ENCODE data around the gene MOV10L1. TPM values are rescaled to one million over a fixed set of nuclear protein-coding genes. Genes with fewer than 3 reads are reported as not detected.
A peak's percentile ranks its signal among the peaks of the same experiment; 100 is the strongest.

MOV10L1 gene
- total and polyA plus RNA-seq, 9 of the 15 experiments (the other 6 are each of a cell fraction or from before 2014, with no cell fraction given): 0.06 to 0.43 (median 0.15) TPM

- TF ChIP-seq CEBPB (tag; IDR thresholded peaks at IDR 0.05): no peak
- no peak for TF ChIP-seq ZFP36 (IDR thresholded peaks at IDR 0.05; ENCODE audit: low read depth, low read length, partially characterized antibody)
- no peak for TF ChIP-seq ZNF23 (CRISPR knock-in tag; IDR thresholded peaks at IDR 0.05)
- no peak for TF ChIP-seq NUFIP1 (IDR thresholded peaks at IDR 0.05; ENCODE audit: partially characterized antibody)
- no peak for TF ChIP-seq ZNF75A (CRISPR knock-in tag; IDR thresholded peaks at IDR 0.05)
- TF ChIP-seq RBM14 (IDR thresholded peaks at IDR 0.05; ENCODE audit: borderline replicate concordance, insufficient read depth, low read depth, low read length): no peak
- no peak for TF ChIP-seq ZBTB26 (CRISPR knock-in tag; IDR thresholded peaks at IDR 0.05)
- no peak for TF ChIP-seq ZBTB12 (CRISPR knock-in tag; IDR thresholded peaks at IDR 0.05)
- no peak for TF ChIP-seq SAFB (IDR thresholded peaks at IDR 0.05; ENCODE audit: borderline replicate concordance, low read depth, low read length)
- 0 out of 2 replicates have a peak, but pooled peaks have one; percentile 13 for TF ChIP-seq MAFG (tag; conservative IDR thresholded peaks at IDR 0.05)
- TF ChIP-seq SMAD4 (CRISPR knock-in tag; conservative IDR thresholded peaks at IDR 0.05): no peak
- TF ChIP-seq NR2C2 (CRISPR knock-in tag; IDR thresholded peaks at IDR 0.05): no peak
- peak; percentile 74 for TF ChIP-seq NR2C2 (tag; IDR thresholded peaks at IDR 0.05)
- no peak for TF ChIP-seq MTA2 (IDR thresholded peaks at IDR 0.05; ENCODE audit: low read depth)
- TF ChIP-seq NFE2 (IDR thresholded peaks at IDR 0.05; ENCODE audit: low read depth): no peak
- no peak for TF ChIP-seq SIN3A (IDR thresholded peaks at IDR 0.05; ENCODE audit: borderline replicate concordance in 2 of 2, control insufficient read depth in 1 of 2, low read depth in 2 of 2, low read length in 2 of 2)
- no peak for TF ChIP-seq ZSCAN29 (IDR thresholded peaks at IDR 0.05)
- no peak for TF ChIP-seq SMAD3 (CRISPR knock-in tag; conservative IDR thresholded peaks at IDR 0.05)
- TF ChIP-seq GABPB2 (CRISPR knock-in tag; conservative IDR thresholded peaks at IDR 0.05): no peak
- TF ChIP-seq ATF2 (CRISPR knock-in tag; IDR thresholded peaks at IDR 0.05): no peak
- no peak for TF ChIP-seq NR2F6 (CRISPR knock-in tag; IDR thresholded peaks at IDR 0.05)
- TF ChIP-seq NELFE (IDR thresholded peaks at IDR 0.05; ENCODE audit: insufficient read depth, insufficient read length): no peak
- TF ChIP-seq MXI1 (IDR thresholded peaks at IDR 0.05; ENCODE audit: low read depth, low read length): no peak
- no peak for TF ChIP-seq FOS (IDR thresholded peaks at IDR 0.05; ENCODE audit: extremely low read depth, insufficient read length)
- TF ChIP-seq ZNF644 (tag; IDR thresholded peaks at IDR 0.05; ENCODE audit: low read depth): no peak
- TF ChIP-seq FIP1L1 (IDR thresholded peaks at IDR 0.05; ENCODE audit: low read depth, low read length, poor library complexity, severe bottlenecking): no peak
Observed at GRCh38 chr22:50167689-50168489, 78.1 kb downstream of the MOV10L1 start (continued).

All from K562 (cell line).